HepG2 (cell line): ENCODE data around the gene BST1. TPM values are rescaled to one million over a fixed set of nuclear protein-coding genes. Genes with fewer than 3 reads are reported as not detected.

ENCODE experiments used
- ARID5B ChIP-seq: IDR thresholded peaks from 2 replicates; pipeline ENCODE4 v1.4.0; 2020; ENCODE audit warnings: mild to moderate bottlenecking, missing genetic modification reagents
- CHD2 ChIP-seq: IDR thresholded peaks from 2 replicates; pipeline ENCODE4 v1.6.1; 2011; ENCODE audit warnings: low read depth, low read length, improper control_type of control experiment
- E2F1 ChIP-seq: sonication (generic); formaldehyde crosslinking; IDR thresholded peaks from 2 replicates; pipeline ENCODE4 v1.5.0; 2020; ENCODE audit warnings: missing genetic modification reagents
- FOXK2 ChIP-seq: fragments of 450-650 bp; IDR thresholded peaks from 2 replicates; pipeline ENCODE4 v1.6.1; 2016
- GLI4 ChIP-seq: sonication (generic); formaldehyde crosslinking; IDR thresholded peaks from 2 replicates; pipeline ENCODE4 v1.5.1; 2020; ENCODE audit warnings: missing genetic modification reagents, mild to moderate bottlenecking, moderate library complexity, borderline replicate concordance
- HOXA9 ChIP-seq: sonication (generic); formaldehyde crosslinking; IDR thresholded peaks from 2 replicates; pipeline ENCODE4 v1.8.1; 2022; ENCODE audit warnings: missing genetic modification reagents, mild to moderate bottlenecking, moderate library complexity, borderline replicate concordance
- LCORL ChIP-seq, 2 experiments: fragments of 450-650 bp in 1 of 2; sonication (generic) in 1 of 2; formaldehyde crosslinking in 1 of 2; IDR thresholded peaks; 2 replicates each; pipeline versions ENCODE4 v1.5.0 to v1.6.1; 2017 to 2020; ENCODE audit warnings: antibody characterized with exemption in 1 of 2, missing genetic modification reagents in 1 of 2
- PBX2 ChIP-seq: IDR thresholded peaks from 2 replicates; pipeline ENCODE4 v1.6.1; 2016; ENCODE audit warnings: control low read depth
- REXO4 ChIP-seq: sonication (generic); formaldehyde crosslinking; IDR thresholded peaks from 2 replicates; pipeline ENCODE4 v1.8.0; 2022; ENCODE audit warnings: missing genetic modification reagents, mild to moderate bottlenecking, borderline replicate concordance
- RFXAP ChIP-seq: sonication (generic); formaldehyde crosslinking; IDR thresholded peaks from 2 replicates; pipeline ENCODE4 v1.4.0; 2020; ENCODE audit warnings: missing genetic modification reagents, borderline replicate concordance
- ZBTB34 ChIP-seq: sonication (generic); formaldehyde crosslinking; IDR thresholded peaks from 2 replicates; pipeline ENCODE4 v1.8.0; 2022; ENCODE audit warnings: mild to moderate bottlenecking, missing genetic modification reagents
- ZNF446 ChIP-seq: sonication (generic); formaldehyde crosslinking; IDR thresholded peaks from 2 replicates; pipeline ENCODE4 v1.5.0; 2020; ENCODE audit warnings: mild to moderate bottlenecking, missing genetic modification reagents
- ZNF557 ChIP-seq: sonication (generic); formaldehyde crosslinking; IDR thresholded peaks from 2 replicates; pipeline ENCODE4 v1.4.0; 2020; ENCODE audit warnings: missing genetic modification reagents
- ZNF646 ChIP-seq: sonication (generic); formaldehyde crosslinking; IDR thresholded peaks from 2 replicates; pipeline ENCODE4 v1.9.0; 2021; ENCODE audit warnings: mild to moderate bottlenecking, missing genetic modification reagents
- polyA plus RNA-seq, 8 experiments: library from polyadenylated mRNA; depleted of rRNA in 3 of 8; stranded (reverse) in 7 of 8; unstranded in 1 of 8; fragments of >200 nt; fragmentation: Illumina TruSeq in 4 of 8; extraction: Trizol in 4 of 8; gene quantifications; 2 replicates each; pipeline versions ENCODE4 v1.2.1 to v1.2.3, GENCODE V29; 2011 to 2016; ENCODE audit warnings: low read depth in 4 of 8, missing spikeins in 1 of 8, mixed read lengths in 1 of 8; ENCODE audit not compliant: insufficient read depth in 1 of 8
- total RNA-seq, 5 experiments: library from RNA; depleted of rRNA; stranded (reverse); fragments of >200 nt; fragmentation: Illumina TruSeq; extraction: Trizol; gene quantifications; 2 replicates each; pipeline ENCODE4 v1.2.3, GENCODE V29; 2016; ENCODE audit warnings: low read depth in 1 of 5

The BST1 gene
- total and polyA plus RNA-seq, 2 of the 13 experiments (the other 11 are each of a cell fraction or from before 2014, with no cell fraction given): 0.09 to 0.49 TPM

- TF ChIP-seq ARID5B (CRISPR knock-in tag): 0 out of 2 replicates have a peak, but pooled peaks have one; percentile 24
- TF ChIP-seq FOXK2: no peak
- TF ChIP-seq CHD2: no peak
- TF ChIP-seq RFXAP (CRISPR knock-in tag): no peak
- TF ChIP-seq HOXA9 (CRISPR knock-in tag): no peak
- no peak for TF ChIP-seq E2F1 (CRISPR knock-in tag)
- no peak for TF ChIP-seq REXO4
- TF ChIP-seq ZBTB34: no peak
- TF ChIP-seq GLI4 (CRISPR knock-in tag): no peak
- TF ChIP-seq ZNF557: no peak
- TF ChIP-seq LCORL (IDR thresholded peaks at IDR 0.05): no peak
- TF ChIP-seq LCORL (CRISPR knock-in tag; IDR thresholded peaks at IDR 0.05): peak; percentile 44; the same call in 1 of the 2 replicates
- TF ChIP-seq ZNF646: no peak
- no peak for TF ChIP-seq PBX2
- no peak for TF ChIP-seq ZNF446 (CRISPR knock-in tag)
Measured at GRCh38 chr4:15779306-15779705, 76.4 kb downstream of the BST1 start (continued).
